ENCODE results near the gene ATP8A1. TPM values are rescaled to one million over a fixed set of nuclear protein-coding genes. Genes with fewer than 3 reads are reported as not detected.
"Not testable (repeated sequence)": the region's sequence is repeated elsewhere in the genome, so short reads cannot be mapped to it uniquely, and the experiment has no call there.

Gene ATP8A1
- total RNA-seq, 2 donors from 2014 or later, result 37.4 to 70.9 TPM

GRCh38 chr4:42488554-42488953, 168.4 kb downstream of the ATP8A1 start:
- TF ChIP-seq CTCF (IDR thresholded peaks at IDR 0.05), result no peak
- no peak for TF ChIP-seq POLR2A (IDR thresholded peaks at IDR 0.05)
- no peak for DNase-seq
- Histone ChIP-seq H3K27ac (no peak overlapping the region), H3K4me1 (peaks cover 4% of the 10 kb centered on the region), H3K9me3 (no peaks in the 10 kb centered on the region), H3K27me3 (no peaks in the 10 kb centered on the region), H3K36me3 (replicated peaks in 1 of 2; ENCODE audit: insufficient read depth in 1 of 2, low read depth in 2 of 2) (no peaks in the 10 kb centered on the region), H3K4me3 (no peak overlapping the region)
- intact Hi-C loops (cut with DNase I), result no loop called here
- 79 to 89% methylated on average over 3 of the region's 3 CpGs for WGBS, 2 donors
- no peak for ATAC-seq

- H3K9me3 ChIP-seq, result no peaks in the 10 kb centered on the region
- no peak for ATAC-seq
- H3K27ac ChIP-seq, result no peak overlapping the region
- H3K27me3 ChIP-seq, result no peaks in the 10 kb centered on the region
- no peaks in the 10 kb centered on the region for H3K36me3 ChIP-seq (replicated peaks in 1 of 2; ENCODE audit: insufficient read depth in 1 of 2, low read depth in 2 of 2)
- H3K4me3 ChIP-seq, result no peak overlapping the region
- WGBS, 2 donors, result 93 to 94% methylated on average over 2 of the region's 2 CpGs
- intact Hi-C loops (cut with DNase I), result no loop called here
- no peak for DNase-seq
- H3K4me1 ChIP-seq, result peaks cover 4% of the 10 kb centered on the region
- no peak for TF ChIP-seq POLR2A (IDR thresholded peaks at IDR 0.05)
- no peak for TF ChIP-seq CTCF (IDR thresholded peaks at IDR 0.05)
Observed at GRCh38 chr4:42488114-42488513, 168.8 kb downstream of the ATP8A1 start.

GRCh38 chr4:42487230-42487629, 169.7 kb downstream of the ATP8A1 start:
- Histone ChIP-seq H3K4me1 (no peaks in the 10 kb centered on the region), H3K27me3 (no peaks in the 10 kb centered on the region), H3K4me3 (no peak overlapping the region), H3K27ac (no peak overlapping the region), H3K36me3 (replicated peaks in 1 of 2; ENCODE audit: insufficient read depth in 1 of 2, low read depth in 2 of 2) (no peaks in the 10 kb centered on the region), H3K9me3 (no peaks in the 10 kb centered on the region)
- DNase-seq (no peak), ATAC-seq (no peak)
- intact Hi-C loops (cut with DNase I), result no loop called here
- 38 to 67% methylated on average over 1 of the region's 1 CpG for WGBS, 2 donors
- TF ChIP-seq POLR2A (IDR thresholded peaks at IDR 0.05) (no peak), CTCF (IDR thresholded peaks at IDR 0.05) (no peak)

- H3K36me3 ChIP-seq (replicated peaks in 1 of 2; ENCODE audit: insufficient read depth in 1 of 2, low read depth in 2 of 2); H3K9me3 ChIP-seq; H3K4me3 ChIP-seq; DNase-seq; intact Hi-C loops (cut with DNase I); H3K27me3 ChIP-seq; H3K4me1 ChIP-seq; H3K27ac ChIP-seq; ATAC-seq: not testable (repeated sequence)
- WGBS, 2 donors, result 94 to 95% methylated on average over 6 of the region's 6 CpGs
Observed at GRCh38 chr4:42486156-42486555, 170.7 kb downstream of the ATP8A1 start.

GRCh38 chr4:42484630-42485029, 172.3 kb downstream of the ATP8A1 start:
- 89% methylated on average over 4 of the region's 4 CpGs for WGBS, 2 donors
- no peaks in the 10 kb centered on the region for H3K27me3 ChIP-seq
- TF ChIP-seq CTCF (IDR thresholded peaks at IDR 0.05) (no peak), POLR2A (IDR thresholded peaks at IDR 0.05) (no peak)
- no peaks in the 10 kb centered on the region for H3K4me1 ChIP-seq
- no peak for DNase-seq
- H3K27ac ChIP-seq, result no peak overlapping the region
- no peaks in the 10 kb centered on the region for H3K9me3 ChIP-seq
- intact Hi-C loops (cut with DNase I), result no loop called here
- no peaks in the 10 kb centered on the region for H3K36me3 ChIP-seq (replicated peaks in 1 of 2; ENCODE audit: insufficient read depth in 1 of 2, low read depth in 2 of 2)
- no peak overlapping the region for H3K4me3 ChIP-seq
- ATAC-seq, result no peak

All from body of pancreas (tissue), 4 donors.